GM12875 (cell line): ENCODE measurements around the gene LMNTD2.

Source experiments
- H3K4me3 ChIP-seq: one replicate; pipeline ENCODE4 v1.5.1; 2011; ENCODE audit warnings: low read depth, low read length, control low read depth
- CTCF ChIP-seq: IDR thresholded peaks from 2 replicates; pipeline ENCODE4 v1.5.1; 2011; ENCODE audit warnings: low read depth, mild to moderate bottlenecking, control low read depth, inconsistent platforms, low read length, moderate library complexity, borderline replicate concordance; ENCODE audit not compliant: insufficient read depth

The LMNTD2 gene

GRCh38 chr11:529728-530411 is 30.7 kb downstream of the LMNTD2 start:
- TF ChIP-seq CTCF, result no peak
- no peak overlapping the region for H3K4me3 ChIP-seq

- H3K4me3 ChIP-seq, result no peak overlapping the region
- TF ChIP-seq CTCF, result no peak
These were observed 31.5 kb downstream of the LMNTD2 start for GRCh38 chr11:528815-529727.

GRCh38 chr11:528166-528814 is 32.2 kb downstream of the LMNTD2 start:
- no peak for TF ChIP-seq CTCF
- no peak overlapping the region for H3K4me3 ChIP-seq

- H3K4me3 ChIP-seq, result no peak overlapping the region
- no peak for TF ChIP-seq CTCF
These were observed 34.3 kb downstream of the LMNTD2 start for GRCh38 chr11:526192-526591.

GRCh38 chr11:521177-521688 is 39.3 kb downstream of the LMNTD2 start:
- no peak for TF ChIP-seq CTCF
- no peak overlapping the region for H3K4me3 ChIP-seq

GRCh38 chr11:520428-521176 is 39.9 kb downstream of the LMNTD2 start:
- no peak for TF ChIP-seq CTCF
- H3K4me3 ChIP-seq, result no peak overlapping the region
